H9 (cell line): ENCODE results near the gene SLC23A2. TPM values are rescaled to one million over a fixed set of nuclear protein-coding genes. Genes with fewer than 3 reads are reported as not detected.

Experiments
- DNase-seq: peaks from one replicate; pipeline ENCODE4 v3.0.0-alpha.2; 2017
- H2AFZ ChIP-seq: one replicate; pipeline ENCODE4 v1.6.1; 2013; ENCODE audit warnings: mild to moderate bottlenecking, low read length, control low read depth, moderate library complexity
- H2AK5ac ChIP-seq: 2 replicates; pipeline ENCODE4 v1.6.1; 2013; ENCODE audit warnings: low read length, control low read depth, mixed read lengths; ENCODE audit not compliant: insufficient read length
- H2BK120ac ChIP-seq: one replicate; pipeline ENCODE4 v1.6.1; 2013; ENCODE audit warnings: low read depth, mild to moderate bottlenecking, low read length, control low read depth, inconsistent platforms; ENCODE audit not compliant: poor library complexity, severe bottlenecking
- H2BK12ac ChIP-seq: 2 replicates; pipeline ENCODE4 v1.6.1; 2013; ENCODE audit warnings: low read length, control low read depth, mixed read lengths, low read depth; ENCODE audit not compliant: insufficient read length
- H2BK15ac ChIP-seq: 2 replicates; pipeline ENCODE4 v1.6.1; 2013; ENCODE audit warnings: low read depth, low read length, control low read depth
- H2BK20ac ChIP-seq: one replicate; pipeline ENCODE4 v1.6.1; 2013; ENCODE audit warnings: low read depth, mild to moderate bottlenecking, low read length, control low read depth, inconsistent platforms; ENCODE audit not compliant: poor library complexity, severe bottlenecking
- H2BK5ac ChIP-seq: 2 replicates; pipeline ENCODE4 v1.6.1; 2013; ENCODE audit warnings: low read length, control low read depth, mixed read lengths; ENCODE audit not compliant: insufficient read length
- H3K14ac ChIP-seq: 2 replicates; pipeline ENCODE4 v1.6.1; 2013; ENCODE audit warnings: low read length, control low read depth; ENCODE audit not compliant: insufficient read depth
- H3K18ac ChIP-seq: 2 replicates; pipeline ENCODE4 v1.6.1; 2013; ENCODE audit warnings: low read depth, mild to moderate bottlenecking, mixed read lengths, low read length, control low read depth; ENCODE audit not compliant: insufficient read length
- H3K23ac ChIP-seq: 2 replicates; pipeline ENCODE4 v1.6.1; 2013; ENCODE audit warnings: low read length, control low read depth, mixed read lengths, low read depth; ENCODE audit not compliant: insufficient read length
- H3K23me2 ChIP-seq: 2 replicates; pipeline ENCODE4 v1.6.1; 2013; ENCODE audit warnings: low read depth, mild to moderate bottlenecking, mixed read lengths, low read length, control low read depth; ENCODE audit not compliant: insufficient read length, poor library complexity, severe bottlenecking
- H3K27ac ChIP-seq: 2 replicates; pipeline ENCODE4 v1.5.1; 2013; ENCODE audit warnings: low read length, control low read depth, mixed read lengths, low read depth; ENCODE audit not compliant: insufficient read length
- H3K27me3 ChIP-seq: 2 replicates; pipeline ENCODE4 v1.6.1; 2013; ENCODE audit warnings: low read length, control low read depth, inconsistent platforms; ENCODE audit not compliant: insufficient read depth
- H3K4ac ChIP-seq: 2 replicates; pipeline ENCODE4 v1.6.1; 2013; ENCODE audit warnings: low read depth, mild to moderate bottlenecking, control low read depth, inconsistent platforms, low read length, moderate library complexity
- H3K4me1 ChIP-seq: 2 replicates; pipeline ENCODE4 v1.6.1; 2013; ENCODE audit warnings: low read length, control low read depth, inconsistent platforms; ENCODE audit not compliant: insufficient read depth
- H3K4me2 ChIP-seq: 2 replicates; pipeline ENCODE4 v1.6.1; 2013; ENCODE audit warnings: low read length, control low read depth, mixed read lengths; ENCODE audit not compliant: insufficient read length, insufficient read depth
- H3K56ac ChIP-seq: 2 replicates; pipeline ENCODE4 v1.6.1; 2013; ENCODE audit warnings: low read depth, mild to moderate bottlenecking, mixed read lengths, low read length, control low read depth; ENCODE audit not compliant: insufficient read length
- H3K79me1 ChIP-seq: 2 replicates; pipeline ENCODE4 v1.6.1; 2013; ENCODE audit warnings: low read depth, mild to moderate bottlenecking, moderate library complexity, low read length, control low read depth, inconsistent platforms; ENCODE audit not compliant: insufficient read depth, poor library complexity, severe bottlenecking
- H3K79me2 ChIP-seq: 2 replicates; pipeline ENCODE4 v1.6.1; 2013; ENCODE audit warnings: low read length, control low read depth, inconsistent platforms; ENCODE audit not compliant: insufficient read depth
- H3K9ac ChIP-seq: 2 replicates; pipeline ENCODE4 v1.6.1; 2013; ENCODE audit warnings: low read length, control low read depth, mixed read lengths; ENCODE audit not compliant: insufficient read length; ENCODE audit errors: extremely low read depth
- H3K9me3 ChIP-seq: one replicate; pipeline ENCODE4 v1.6.1; 2013; ENCODE audit warnings: low read depth, low read length, inconsistent platforms; ENCODE audit not compliant: control insufficient read depth
- H3T11ph ChIP-seq: one replicate; pipeline ENCODE4 v1.6.1; 2013; ENCODE audit warnings: mild to moderate bottlenecking, low read length, control low read depth, inconsistent platforms
- H4K20me1 ChIP-seq: one replicate; pipeline ENCODE4 v1.6.1; 2013; ENCODE audit not compliant: control insufficient read depth, insufficient read length, insufficient read depth
- H4K5ac ChIP-seq: 2 replicates; pipeline ENCODE4 v1.6.1; 2013; ENCODE audit warnings: low read depth, mild to moderate bottlenecking, mixed read lengths, low read length, control low read depth; ENCODE audit not compliant: insufficient read length
- H4K8ac ChIP-seq: replicated peaks from 2 replicates; pipeline ENCODE4 v1.6.1; 2013; ENCODE audit warnings: low read length, control low read depth, mixed read lengths, low read depth; ENCODE audit not compliant: insufficient read length
- H4K91ac ChIP-seq: 2 replicates; pipeline ENCODE4 v1.6.1; 2013; ENCODE audit warnings: low read depth, mild to moderate bottlenecking, moderate library complexity, mixed read lengths, low read length, control low read depth; ENCODE audit not compliant: insufficient read length
- H3K27ac Mint-ChIP-seq, 3 experiments: 2 replicates in 2 of 3; 3 replicates in 1 of 3; pipeline ENCODE4 v1.8.0; 2020 to 2021; ENCODE audit warnings: mixed read lengths in 3 of 3, mild to moderate bottlenecking in 1 of 3, moderate library complexity in 1 of 3
- H3K27me3 Mint-ChIP-seq: 2 replicates; pipeline ENCODE4 v1.8.0; 2021; ENCODE audit warnings: low read depth, mild to moderate bottlenecking, moderate library complexity, mixed read lengths
- H3K36me3 Mint-ChIP-seq, 3 experiments: 2 replicates in 2 of 3; 3 replicates in 1 of 3; pipeline ENCODE4 v1.8.0; 2020 to 2021; ENCODE audit warnings: low read depth in 3 of 3, mixed read lengths in 3 of 3; ENCODE audit not compliant: insufficient read depth in 1 of 3
- H3K4me1 Mint-ChIP-seq, 2 experiments: 2 replicates each; pipeline ENCODE4 v1.8.0; 2020; ENCODE audit warnings: mixed read lengths in 2 of 2
- H3K4me3 Mint-ChIP-seq, 2 experiments: 2 replicates in 1 of 2; 3 replicates in 1 of 2; pipeline ENCODE4 v1.8.0; 2020 to 2021; ENCODE audit warnings: mild to moderate bottlenecking in 2 of 2, mixed read lengths in 2 of 2, moderate library complexity in 1 of 2
- H3K9me3 Mint-ChIP-seq, 2 experiments: 2 replicates in 1 of 2; 3 replicates in 1 of 2; pipeline ENCODE4 v1.8.0; 2020; ENCODE audit warnings: mild to moderate bottlenecking in 2 of 2, mixed read lengths in 2 of 2, moderate library complexity in 1 of 2
- WGBS: extraction: QIAGEN DNeasy Blood & Tissue Kit; methylation state at CpG from one replicate; pipeline ENCODE4 v1.1.7; 2013; ENCODE audit warnings: missing lambda C conversion rate, low lambda C conversion rate, mixed read lengths; ENCODE audit not compliant: insufficient read length; ENCODE audit errors: extremely low coverage; 5-methylcytosine and 5-hydroxymethylcytosine counted together
- total RNA-seq: library from RNA; stranded (reverse); gene quantifications from 2 replicates; pipeline ENCODE4 v1.2.1, GENCODE V29; 2021
- TF ChIP-seq, protein P1 (sequence below): fragments of 200-600 bp; sonication (generic); conservative IDR thresholded peaks from 3 replicates; pipeline ENCODE4 v1.8.0; 2021; ENCODE audit warnings: antibody characterized with exemption, mild to moderate bottlenecking

Gene SLC23A2
- total RNA-seq, 1 experiment from 2014 or later: 16.5 TPM

DNA sequence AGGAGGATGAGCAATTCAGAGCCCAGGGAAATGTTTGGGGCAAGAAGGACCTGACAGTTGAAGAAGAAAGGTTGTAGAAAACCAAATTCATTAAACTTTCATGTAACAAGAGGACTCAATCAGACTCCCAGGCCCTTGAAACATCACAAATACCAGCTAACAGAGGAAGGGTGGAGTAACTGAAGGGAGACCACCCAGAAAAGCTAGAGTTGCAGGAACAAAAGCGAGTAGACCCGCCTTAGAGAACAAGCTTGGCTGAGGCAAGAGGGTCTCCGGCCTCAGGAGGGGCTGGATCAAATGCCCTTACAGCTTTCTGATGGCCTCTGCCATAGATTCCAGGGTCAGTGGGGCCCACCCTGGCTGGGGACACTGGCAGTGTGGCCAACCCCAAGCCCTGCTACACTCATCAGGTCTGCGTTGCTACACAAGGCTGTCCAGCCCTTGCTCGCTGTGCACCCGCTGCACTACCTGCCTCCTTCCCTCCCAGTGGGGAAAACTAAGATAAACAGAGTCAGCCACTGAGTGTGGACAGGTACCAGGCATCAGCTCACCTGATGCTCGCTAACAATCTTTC lies 110.0 kb downstream of the SLC23A2 start:
- WGBS: no CpG with 5 or more reads among the region's 7 CpGs

More for the DNA sequence above, 110.0 kb downstream of the SLC23A2 start:
- Mint-ChIP-seq H3K27me3 (no peaks in the 10 kb centered on the region), H3K27ac (no peak overlapping the region), H3K4me3 (no peak overlapping the region), H3K9me3 (no peaks in the 10 kb centered on the region), H3K36me3 (no peaks in the 10 kb centered on the region; a peak in 2 of 7 replicates), H3K4me1 (peaks cover 5 to 14% of the 10 kb centered on the region in 2 experiments)
- Histone ChIP-seq H3K79me2 (no peaks in the 10 kb centered on the region), H3K4me1 (no peaks in the 10 kb centered on the region), H2AFZ (no peak overlapping the region), H2AK5ac (no peak overlapping the region), H3K27me3 (no peaks in the 10 kb centered on the region), H4K5ac (no peak overlapping the region), H3K23me2 (no peaks in the 10 kb centered on the region), H2BK15ac (no peak overlapping the region), H2BK20ac (no peak overlapping the region), H2BK5ac (no peak overlapping the region), H3K27ac (no peak overlapping the region), H3T11ph (no peak overlapping the region), H3K23ac (no peak overlapping the region), H3K79me1 (no peaks in the 10 kb centered on the region), H2BK120ac (no peak overlapping the region), H3K4me2 (no peak overlapping the region), H4K91ac (no peak overlapping the region), H3K9ac (no peak overlapping the region), H4K20me1 (no peaks in the 10 kb centered on the region), H2BK12ac (no peak overlapping the region), H4K8ac (no peak overlapping the region), H3K56ac (no peak overlapping the region), H3K9me3 (no peaks in the 10 kb centered on the region), H3K14ac (no peak overlapping the region), H3K18ac (no peak overlapping the region), H3K4ac (no peak overlapping the region)
- no peak for DNase-seq
- TF ChIP-seq, protein P1, sequence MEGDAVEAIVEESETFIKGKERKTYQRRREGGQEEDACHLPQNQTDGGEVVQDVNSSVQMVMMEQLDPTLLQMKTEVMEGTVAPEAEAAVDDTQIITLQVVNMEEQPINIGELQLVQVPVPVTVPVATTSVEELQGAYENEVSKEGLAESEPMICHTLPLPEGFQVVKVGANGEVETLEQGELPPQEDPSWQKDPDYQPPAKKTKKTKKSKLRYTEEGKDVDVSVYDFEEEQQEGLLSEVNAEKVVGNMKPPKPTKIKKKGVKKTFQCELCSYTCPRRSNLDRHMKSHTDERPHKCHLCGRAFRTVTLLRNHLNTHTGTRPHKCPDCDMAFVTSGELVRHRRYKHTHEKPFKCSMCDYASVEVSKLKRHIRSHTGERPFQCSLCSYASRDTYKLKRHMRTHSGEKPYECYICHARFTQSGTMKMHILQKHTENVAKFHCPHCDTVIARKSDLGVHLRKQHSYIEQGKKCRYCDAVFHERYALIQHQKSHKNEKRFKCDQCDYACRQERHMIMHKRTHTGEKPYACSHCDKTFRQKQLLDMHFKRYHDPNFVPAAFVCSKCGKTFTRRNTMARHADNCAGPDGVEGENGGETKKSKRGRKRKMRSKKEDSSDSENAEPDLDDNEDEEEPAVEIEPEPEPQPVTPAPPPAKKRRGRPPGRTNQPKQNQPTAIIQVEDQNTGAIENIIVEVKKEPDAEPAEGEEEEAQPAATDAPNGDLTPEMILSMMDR: no peak
